ENCODE data around the gene SHISAL2A. TPM values are rescaled to one million over a fixed set of nuclear protein-coding genes. Genes with fewer than 3 reads are reported as not detected.

The SHISAL2A gene
- total RNA-seq (2022; extraction: Qiagen RNA extraction; ENCODE audit: low read depth) = 0.21 to 0.28 TPM (median 0.27 TPM) in 4 of 5 replicates, not detected in the other

DNA sequence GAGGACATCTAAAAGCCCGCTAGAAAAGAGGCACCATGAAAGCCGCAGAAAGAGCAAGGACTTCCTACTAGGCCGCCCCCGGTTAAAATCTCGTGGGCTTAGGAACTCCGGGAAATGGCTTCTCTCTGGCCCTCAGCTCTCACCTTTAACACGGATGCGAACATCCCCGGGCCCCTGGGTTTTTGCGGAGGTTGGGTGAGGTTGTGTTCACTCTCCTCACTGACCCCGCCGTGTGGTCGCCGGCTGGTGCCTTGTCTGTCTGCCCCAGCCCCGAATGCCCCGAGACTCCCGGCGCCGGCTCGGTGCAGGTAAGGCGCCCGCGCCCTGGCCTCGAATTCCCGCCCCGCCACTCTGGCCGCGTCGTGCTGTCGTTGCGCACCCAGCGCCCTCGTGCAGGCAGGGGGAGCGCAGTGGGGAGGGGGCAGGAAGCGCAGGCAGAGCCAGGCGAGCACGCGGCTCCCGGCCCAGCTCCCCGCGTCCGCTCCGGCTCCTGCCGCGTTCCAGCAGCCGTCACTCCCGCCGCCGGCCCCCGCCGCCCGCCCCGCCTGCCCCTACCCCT lies at the start of gene SHISAL2A:
SHISAL2A (plus strand) TSS at position 437 of the 559 bp plus-strand sequence. CDS start 326 bp downstream, outside the sequence.

DNA sequence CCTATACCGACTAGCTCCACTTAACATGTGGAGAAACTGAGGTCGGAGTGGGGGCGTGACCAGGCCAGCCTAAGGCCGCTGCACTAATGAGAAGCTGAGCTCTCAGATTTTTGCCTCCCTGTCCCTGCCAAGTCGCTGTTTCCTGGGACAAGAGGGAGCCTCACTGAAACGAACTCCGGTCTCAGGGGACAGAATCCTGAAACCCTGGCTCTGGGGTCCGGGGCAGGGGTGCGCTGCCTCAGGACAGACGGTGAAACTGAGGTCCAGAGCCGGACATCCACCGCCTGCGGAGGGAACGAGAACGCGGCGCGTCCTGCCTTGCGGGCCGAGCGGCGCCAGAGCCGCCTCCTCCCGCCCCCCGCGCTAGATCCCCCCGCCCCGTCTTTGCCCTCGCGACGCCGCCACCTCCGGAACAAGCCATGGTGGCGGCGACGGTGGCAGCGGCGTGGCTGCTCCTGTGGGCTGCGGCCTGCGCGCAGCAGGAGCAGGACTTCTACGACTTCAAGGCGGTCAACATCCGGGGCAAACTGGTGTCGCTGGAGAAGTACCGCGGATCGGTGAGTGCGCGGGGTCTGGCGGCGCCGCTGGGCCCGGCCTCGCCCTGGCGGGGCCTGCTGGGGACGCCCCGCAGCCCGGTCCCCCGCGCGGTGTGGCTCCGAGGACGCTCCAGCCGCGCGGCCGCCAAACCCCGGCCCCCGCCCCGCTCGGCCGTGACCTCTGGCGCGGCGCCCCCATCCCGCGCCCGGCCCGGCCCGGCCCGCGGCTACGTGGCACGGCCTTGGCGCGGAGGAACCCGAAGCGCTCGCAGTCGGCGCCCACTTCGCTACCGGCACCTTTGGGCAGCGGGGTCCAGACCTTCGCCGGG lies 30.7 kb upstream of the SHISAL2A start, which contains the start of gene GPX7:
GPX7 (plus strand) TSS at position 381 of the 865 bp plus-strand sequence; CDS start at position 420, 39 bp downstream.

DNA sequence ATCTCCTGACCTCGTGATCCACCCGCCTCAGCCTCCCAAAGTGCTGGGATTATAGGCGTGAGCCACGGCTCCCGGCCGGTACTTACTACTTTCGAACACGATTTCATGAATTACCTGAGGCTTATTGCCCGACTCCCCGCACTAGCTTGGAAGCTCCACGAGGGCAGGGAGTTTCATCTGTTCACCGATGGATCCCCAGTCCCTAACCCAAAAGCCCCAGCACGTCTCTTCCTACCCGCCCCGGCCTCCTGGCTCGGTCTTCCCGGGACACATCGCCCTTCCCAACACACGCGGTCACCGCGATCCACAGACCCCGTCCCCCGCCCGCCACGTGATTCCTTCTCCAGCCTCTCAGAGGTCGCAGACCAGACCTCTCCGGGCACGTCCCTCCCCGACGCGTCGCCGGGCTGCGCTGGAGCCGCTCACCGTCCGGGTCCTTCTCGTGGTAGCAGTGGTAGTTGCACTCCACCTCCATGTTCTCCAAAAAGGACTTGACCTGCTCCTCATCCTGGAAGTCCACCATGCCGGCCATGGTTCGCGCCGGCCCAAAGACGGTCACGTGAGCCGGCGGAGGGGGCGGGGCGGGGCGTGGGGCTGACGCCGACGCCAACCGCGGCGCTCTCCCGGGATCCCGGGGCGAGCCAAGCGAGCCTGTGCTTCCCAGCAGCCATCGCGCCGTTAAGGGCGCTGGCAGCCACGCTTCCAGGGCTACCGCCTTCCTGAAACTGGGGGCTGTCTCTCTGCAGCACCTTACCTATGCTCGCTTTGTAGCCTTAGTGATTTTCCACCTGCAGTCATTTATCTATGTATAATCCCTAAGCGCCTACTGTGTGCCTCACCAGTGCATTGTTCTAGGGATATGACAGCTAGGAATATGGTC lies 65.1 kb downstream of the SHISAL2A start, which contains the start of gene COA7:
COA7 (minus strand) TSS at position 553 of the 880 bp plus-strand sequence; CDS start at position 532, 21 bp downstream.

Other genes with a start within 250 kb of the SHISAL2A start
- gene ORC1, start 228.7 kb upstream of the SHISAL2A start, total RNA-seq (2022; extraction: Qiagen RNA extraction; ENCODE audit: low read depth) = 18.3 to 20.6 TPM (median 19.3 TPM) in 5 replicates
- 19.2 to 21.9 TPM (median 20.8 TPM) in 5 replicates for gene PRPF38A, start 228.6 kb upstream of the SHISAL2A start, total RNA-seq (2022; extraction: Qiagen RNA extraction; ENCODE audit: low read depth)
- gene TUT4, start 80.1 kb upstream of the SHISAL2A start, total RNA-seq (2022; extraction: Qiagen RNA extraction; ENCODE audit: low read depth) = 20.5 to 25.5 TPM (median 23.3 TPM) in 5 replicates
- not detected in 5 replicates for gene GPX7, start 30.8 kb upstream of the SHISAL2A start, total RNA-seq (2022; extraction: Qiagen RNA extraction; ENCODE audit: low read depth)
- gene COA7, start 65.2 kb downstream of the SHISAL2A start, total RNA-seq (2022; extraction: Qiagen RNA extraction; ENCODE audit: low read depth) = 17.4 to 23.8 TPM (median 21.7 TPM) in 5 replicates
- 2.0 to 6.1 TPM (median 5.1 TPM) in 5 replicates for gene ZYG11B, start 93.3 kb downstream of the SHISAL2A start, total RNA-seq (2022; extraction: Qiagen RNA extraction; ENCODE audit: low read depth)
- 2.2 to 2.9 TPM (median 2.4 TPM) in 5 replicates for gene ZYG11A, start 209.6 kb downstream of the SHISAL2A start, total RNA-seq (2022; extraction: Qiagen RNA extraction; ENCODE audit: low read depth)